Dermis blood vessel endothelial cell (primary cell): ENCODE results near the gene WASHC2A. TPM values are rescaled to one million over a fixed set of nuclear protein-coding genes. Genes with fewer than 3 reads are reported as not detected.
"Not testable (repeated sequence)": the region's sequence is repeated elsewhere in the genome, so short reads cannot be mapped to it uniquely, and the experiment has no call there.

Source experiments
- DNase-seq: peaks from one replicate; pipeline ENCODE4 v3.0.0; 2010
- total RNA-seq: library from RNA; depleted of rRNA; stranded (reverse); fragments of >200 nt; gene quantifications from 2 replicates; pipeline ENCODE4 v1.2.3, GENCODE V29; 2014

WASHC2A gene, protein sequence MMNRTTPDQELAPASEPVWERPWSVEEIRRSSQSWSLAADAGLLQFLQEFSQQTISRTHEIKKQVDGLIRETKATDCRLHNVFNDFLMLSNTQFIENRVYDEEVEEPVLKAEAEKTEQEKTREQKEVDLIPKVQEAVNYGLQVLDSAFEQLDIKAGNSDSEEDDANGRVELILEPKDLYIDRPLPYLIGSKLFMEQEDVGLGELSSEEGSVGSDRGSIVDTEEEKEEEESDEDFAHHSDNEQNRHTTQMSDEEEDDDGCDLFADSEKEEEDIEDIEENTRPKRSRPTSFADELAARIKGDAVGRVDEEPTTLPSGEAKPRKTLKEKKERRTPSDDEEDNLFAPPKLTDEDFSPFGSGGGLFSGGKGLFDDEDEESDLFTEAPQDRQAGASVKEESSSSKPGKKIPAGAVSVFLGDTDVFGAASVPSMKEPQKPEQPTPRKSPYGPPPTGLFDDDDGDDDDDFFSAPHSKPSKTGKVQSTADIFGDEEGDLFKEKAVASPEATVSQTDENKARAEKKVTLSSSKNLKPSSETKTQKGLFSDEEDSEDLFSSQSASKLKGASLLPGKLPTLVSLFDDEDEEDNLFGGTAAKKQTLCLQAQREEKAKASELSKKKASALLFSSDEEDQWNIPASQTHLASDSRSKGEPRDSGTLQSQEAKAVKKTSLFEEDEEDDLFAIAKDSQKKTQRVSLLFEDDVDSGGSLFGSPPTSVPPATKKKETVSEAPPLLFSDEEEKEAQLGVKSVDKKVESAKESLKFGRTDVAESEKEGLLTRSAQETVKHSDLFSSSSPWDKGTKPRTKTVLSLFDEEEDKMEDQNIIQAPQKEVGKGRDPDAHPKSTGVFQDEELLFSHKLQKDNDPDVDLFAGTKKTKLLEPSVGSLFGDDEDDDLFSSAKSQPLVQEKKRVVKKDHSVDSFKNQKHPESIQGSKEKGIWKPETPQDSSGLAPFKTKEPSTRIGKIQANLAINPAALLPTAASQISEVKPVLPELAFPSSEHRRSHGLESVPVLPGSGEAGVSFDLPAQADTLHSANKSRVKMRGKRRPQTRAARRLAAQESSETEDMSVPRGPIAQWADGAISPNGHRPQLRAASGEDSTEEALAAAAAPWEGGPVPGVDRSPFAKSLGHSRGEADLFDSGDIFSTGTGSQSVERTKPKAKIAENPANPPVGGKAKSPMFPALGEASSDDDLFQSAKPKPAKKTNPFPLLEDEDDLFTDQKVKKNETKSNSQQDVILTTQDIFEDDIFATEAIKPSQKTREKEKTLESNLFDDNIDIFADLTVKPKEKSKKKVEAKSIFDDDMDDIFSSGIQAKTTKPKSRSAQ (N-terminal part only)
- total RNA-seq = 45.3 and 61.3 TPM in 2 replicates

DNA sequence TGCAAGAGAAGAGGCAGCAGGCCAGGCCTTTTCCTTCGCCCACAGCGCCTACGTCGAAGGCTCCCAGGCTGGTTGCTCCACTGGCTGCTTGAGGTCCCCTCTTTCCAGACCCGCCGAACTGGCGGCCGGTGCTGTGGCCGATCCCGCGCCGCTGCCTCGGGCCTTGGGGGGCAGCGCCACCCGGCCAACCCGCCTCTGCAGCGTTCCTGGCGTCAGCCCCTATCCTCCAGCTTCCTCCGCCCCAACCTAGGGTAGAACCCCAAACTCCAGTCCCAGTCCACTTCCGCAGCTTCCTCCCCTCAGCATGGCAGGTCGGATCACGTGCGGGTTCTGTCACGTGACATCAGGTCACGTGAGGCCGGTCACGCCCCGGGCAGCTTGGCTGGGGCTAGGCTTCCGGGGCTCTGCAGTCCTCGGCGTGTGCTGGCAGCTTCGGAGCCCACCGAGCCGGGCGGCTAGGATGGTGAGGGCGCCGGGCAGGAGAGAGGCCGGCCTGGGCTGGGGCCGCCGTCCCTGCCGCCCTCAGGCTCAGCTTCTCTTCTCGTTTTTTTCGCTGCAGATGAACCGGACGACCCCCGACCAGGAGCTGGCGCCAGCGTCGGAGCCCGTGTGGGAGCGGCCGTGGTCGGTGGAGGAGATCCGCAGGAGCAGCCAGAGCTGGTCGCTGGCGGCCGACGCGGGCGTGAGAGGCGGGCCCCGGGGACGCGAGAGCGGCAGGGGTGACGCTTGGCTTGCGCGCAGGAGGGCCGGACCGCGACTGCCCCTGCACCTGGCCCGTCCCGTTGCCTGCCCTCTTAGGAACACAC lies at the start of gene WASHC2A:
Gene WASHC2A (plus strand): TSS at position 409 of the 806 bp plus-strand sequence. CDS start 52 bp downstream, at position 461.
- peak; percentile 36 for DNase-seq

DNA sequence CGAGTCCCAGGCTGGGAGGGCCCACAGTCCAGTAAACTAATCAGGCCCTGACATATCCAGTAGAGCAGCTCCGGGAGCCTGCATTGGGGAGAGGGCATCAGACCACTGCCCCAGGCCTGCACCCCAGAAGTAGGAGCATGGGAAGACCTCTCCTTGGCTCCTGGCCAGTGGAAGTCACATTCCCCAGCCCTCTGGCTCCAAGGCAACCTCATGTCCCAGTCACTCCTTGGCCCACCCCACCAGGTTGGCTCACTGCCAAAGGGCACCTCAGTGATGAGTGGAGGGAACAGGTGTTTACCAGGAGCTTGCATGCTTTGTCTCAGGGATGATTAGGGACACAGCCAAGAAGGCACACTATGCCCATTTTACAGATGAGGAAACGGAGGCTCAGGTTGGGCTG lies 48.5 kb upstream of the WASHC2A start:
- DNase-seq = not testable (repeated sequence)

DNA sequence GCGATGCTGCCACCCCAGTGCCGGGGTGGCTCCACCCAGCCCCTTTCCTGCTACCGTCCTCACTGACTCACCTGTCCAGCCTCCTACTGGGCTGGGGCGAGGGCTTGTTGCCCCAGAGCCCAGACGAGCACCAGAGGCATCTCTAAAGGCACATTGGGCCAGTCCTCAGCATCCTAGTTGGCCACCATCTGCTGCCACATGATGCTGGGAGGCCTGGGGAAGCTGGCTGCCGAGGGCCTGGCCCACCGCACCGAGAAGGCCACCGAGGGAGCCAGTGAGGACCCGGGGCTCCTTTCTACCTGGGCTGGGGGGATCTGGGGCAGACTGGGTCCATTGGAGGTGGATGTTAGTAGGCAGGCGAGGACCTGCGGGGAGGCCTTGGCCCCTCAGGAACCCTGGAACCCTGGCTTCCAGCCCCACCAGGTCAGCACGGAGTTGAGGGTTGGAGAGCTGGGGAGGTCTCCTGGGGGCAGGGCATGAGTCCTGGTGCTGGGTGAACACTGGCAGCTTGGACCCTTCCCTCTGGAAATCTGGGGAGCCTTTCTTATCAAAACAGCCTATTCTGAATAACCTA lies 47.2 kb upstream of the WASHC2A start:
- DNase-seq = not testable (repeated sequence)

DNA sequence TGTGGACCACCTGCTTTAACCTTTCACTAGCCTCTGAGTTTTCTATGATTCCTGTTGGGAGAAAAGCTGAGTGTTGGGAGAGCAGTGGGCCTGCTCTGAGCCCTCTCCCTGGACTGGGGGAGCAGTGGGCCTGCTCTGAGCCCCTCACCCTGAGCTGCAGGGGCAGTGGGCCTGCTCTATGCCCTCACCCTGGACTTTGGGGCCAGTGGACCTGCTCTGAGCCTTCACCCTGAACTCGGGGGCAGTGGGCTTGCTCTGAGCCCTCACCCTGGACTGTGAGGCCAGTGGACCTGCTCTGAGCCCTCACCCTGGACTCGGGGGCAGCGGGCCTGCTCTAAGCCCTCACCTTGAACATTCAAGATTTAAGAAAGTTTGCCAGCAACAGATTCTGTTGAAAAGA lies 46.1 kb upstream of the WASHC2A start:
- no peak for DNase-seq

DNA sequence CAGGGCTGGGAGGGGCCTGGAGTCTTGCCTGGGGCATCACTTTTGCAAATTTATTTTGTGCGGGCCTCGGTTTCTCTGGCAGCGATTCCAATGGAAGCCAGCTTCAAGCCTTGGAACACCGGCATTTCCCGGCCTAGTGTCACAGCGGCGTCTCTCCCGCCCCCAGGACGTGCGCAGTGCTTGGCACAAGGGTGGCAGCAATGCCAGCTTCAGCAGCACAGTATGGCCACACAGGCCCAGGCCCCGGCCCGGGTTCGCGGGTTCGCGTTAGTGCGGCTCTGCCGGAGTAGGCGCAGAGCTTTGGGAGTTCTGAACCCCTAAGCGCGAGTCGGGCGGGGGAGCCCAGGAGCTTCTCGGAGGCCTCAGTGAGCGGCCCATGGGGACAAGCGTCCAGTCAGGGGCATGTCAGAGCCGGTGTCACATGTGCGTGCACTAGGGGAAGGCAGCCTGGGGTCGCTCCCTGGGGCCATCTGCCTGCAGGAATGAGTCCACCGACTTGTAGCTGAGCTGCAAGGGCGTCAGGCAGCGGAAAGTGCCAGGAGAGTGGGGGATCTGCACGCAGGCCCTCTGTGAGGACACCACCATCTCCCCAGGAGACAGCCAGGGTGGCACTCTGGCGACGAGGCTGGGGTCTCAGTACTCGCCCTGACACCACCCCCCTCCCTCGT lies 42.9 kb upstream of the WASHC2A start:
- not testable (repeated sequence) for DNase-seq

DNA sequence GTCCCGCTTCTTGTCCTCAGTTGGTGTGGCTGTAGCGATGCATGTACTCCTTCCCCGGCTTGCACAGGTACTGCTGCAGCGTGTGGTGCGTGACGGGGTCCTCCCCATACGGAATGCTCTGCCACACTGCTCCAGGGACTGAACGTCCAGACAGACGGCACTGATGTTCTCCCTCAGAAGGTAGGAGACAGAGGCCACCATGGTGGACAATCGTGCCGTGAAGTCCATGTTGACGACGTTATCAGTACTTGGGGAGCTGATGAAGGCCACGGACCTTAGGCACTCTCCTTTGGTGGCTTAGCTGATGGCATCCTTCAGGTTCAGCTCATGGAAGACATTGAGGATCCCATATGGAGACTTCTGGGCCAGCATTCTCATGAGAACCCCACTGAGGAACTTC lies 42.1 kb upstream of the WASHC2A start:
- DNase-seq = no peak

DNA sequence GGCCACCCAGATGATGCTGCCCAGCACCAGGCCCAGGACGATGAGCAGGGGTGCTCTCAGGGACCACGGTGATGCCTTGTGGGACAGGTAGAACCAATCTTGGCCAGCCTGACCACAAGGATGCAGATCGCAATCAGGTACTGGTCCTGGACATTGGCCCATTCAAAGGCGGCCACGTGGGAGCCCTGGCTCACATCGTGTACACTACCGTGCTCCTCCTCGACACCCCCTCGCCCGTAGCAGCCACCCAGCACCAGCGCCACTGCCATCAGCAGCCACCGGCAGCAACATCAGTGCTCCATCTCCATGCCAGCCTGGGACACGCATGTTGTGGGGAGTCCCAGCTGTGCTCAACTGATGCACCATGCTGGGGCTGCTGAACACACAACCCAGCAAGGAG lies 40.6 kb upstream of the WASHC2A start:
- no peak for DNase-seq

DNA sequence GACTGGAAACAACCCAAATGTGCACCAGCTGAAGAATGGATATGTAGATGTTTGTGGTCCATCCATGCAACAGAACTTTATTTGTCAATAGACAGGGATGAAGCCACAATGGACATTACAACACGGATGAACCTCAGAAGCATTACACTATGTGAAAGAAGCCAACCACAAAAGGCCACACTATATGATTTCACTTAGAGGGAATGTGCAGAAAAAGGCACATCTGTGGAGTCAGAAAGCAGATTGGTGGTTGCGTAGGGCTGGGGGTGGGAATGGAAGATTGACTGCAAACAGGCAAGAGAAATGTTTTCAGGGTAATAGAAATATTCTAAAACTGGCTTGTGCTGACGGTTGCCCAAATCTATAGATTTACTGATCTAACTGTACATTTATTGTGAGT lies 34.3 kb upstream of the WASHC2A start:
- DNase-seq = no peak

DNA sequence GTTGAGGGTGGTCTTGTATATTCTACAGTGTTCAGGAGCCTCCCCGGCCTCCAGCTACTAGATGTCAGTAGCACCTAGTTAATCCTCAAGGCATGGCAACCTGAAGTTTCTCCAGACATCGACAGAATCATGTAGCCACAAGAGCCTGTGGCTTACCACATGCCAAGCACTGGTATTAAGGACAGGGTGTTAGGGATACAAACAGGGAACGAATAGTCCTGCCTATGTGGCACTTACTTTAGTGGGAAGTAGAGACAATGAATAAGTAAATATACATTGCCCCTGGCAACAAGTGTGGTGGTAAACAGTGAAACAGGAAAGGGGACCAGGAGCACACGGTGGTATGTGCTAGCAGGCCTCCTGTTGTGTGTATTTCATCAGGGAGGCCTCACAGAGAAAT lies 32.4 kb upstream of the WASHC2A start:
- DNase-seq = peak; percentile 41

DNA sequence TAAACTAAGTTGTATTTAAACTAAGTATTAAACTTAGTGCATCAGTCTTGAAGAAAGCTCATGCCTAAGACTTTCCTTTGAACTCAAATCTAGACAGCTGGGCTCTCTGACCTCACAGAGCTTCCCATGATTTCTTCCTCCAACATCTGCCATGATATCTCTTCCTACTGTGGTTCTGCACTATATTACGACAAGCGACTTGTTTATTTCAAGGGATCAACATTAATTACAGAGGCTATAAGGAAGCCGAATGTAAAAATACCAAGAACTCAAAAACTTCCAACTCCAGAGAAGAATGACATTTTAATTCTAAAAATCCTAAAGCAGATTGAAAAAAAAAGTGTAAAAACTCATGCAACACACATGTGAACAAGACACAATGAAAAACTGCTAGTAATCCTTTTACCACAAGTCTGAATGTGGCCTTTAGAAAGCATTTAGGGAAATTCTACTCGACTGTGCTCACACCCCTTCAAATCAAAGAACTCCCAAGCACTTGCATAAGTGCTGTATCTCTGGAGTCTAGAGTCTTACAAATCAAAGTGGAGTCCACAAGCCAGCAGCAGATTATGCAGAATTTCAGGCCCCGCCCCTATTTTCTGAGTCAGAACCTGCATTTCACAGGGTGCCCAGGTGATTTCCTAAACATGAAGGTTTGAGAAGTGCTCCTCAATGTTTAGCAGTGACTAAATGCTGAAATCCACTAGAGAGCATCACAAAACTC lies 22.7 kb upstream of the WASHC2A start:
- no peak for DNase-seq

DNA sequence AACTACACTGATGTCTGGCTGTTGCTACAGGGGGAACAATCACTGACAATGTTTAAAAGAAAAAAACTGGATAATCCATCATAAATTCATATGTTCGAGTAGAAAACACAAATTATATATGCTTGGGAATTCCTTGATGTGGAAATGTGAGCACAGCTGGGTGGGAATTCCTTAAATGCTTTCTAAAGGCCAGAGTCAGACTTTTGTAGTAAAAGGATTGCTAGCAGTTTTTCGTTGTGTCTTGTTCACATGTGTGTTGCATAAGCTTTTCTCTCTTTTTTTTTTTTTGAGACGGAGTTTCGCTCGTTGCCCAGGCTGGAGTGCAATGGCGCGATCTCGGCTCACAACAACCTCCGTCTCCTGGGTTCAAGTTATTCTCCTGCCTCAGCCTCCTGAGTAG lies 21.3 kb upstream of the WASHC2A start:
- DNase-seq = not testable (repeated sequence)

DNA sequence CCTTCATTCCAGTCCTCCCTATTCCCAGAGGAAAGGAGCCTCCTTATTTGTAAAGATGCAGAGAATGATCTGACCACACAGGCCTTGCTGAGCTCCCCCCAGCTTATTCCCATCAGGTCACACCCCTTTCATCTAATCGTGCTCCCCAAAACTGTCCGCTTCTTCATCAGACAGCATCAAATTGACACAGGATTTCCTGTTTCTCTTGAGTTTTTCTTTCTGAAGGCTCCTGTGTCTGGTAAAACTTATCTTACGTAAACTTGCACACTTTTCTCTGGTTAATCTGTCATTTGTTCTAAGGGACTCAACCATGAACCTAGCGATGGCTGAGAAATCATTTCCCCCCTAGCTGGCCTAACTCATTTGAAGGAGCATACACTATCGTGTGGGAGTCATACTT lies 20.2 kb upstream of the WASHC2A start:
- DNase-seq = not testable (repeated sequence)

DNA sequence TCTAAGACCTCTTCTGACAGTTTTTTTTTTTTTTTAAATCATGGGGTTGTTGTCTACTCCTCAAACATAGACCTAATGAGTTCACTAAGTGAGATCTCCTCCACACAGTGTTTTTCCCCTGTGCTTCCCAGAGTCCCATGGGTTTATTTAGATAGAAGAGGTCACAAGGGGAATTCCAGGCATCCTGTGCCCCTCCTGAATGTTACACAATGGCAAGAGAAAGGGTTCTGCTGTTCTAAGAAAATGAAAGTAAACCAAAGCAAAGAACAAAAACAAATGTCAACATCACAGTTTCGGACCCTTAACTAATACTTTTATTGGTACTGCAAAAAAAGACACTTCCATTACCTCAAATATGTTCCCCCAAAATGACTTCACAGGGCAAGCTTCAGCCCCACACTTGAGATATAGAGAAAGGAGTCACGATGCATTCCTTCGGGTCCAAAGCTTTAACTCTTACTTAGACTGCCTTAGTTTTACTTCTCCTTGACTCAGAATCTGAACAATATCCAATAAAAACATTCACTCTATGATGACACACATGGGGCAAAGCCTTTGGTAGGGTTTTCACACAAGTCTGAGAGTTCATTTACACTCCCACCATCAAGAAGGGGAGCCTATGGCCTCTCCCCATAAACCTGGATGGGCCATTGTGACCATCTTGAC lies 15.6 kb upstream of the WASHC2A start:
- DNase-seq = peak; percentile 36

DNA sequence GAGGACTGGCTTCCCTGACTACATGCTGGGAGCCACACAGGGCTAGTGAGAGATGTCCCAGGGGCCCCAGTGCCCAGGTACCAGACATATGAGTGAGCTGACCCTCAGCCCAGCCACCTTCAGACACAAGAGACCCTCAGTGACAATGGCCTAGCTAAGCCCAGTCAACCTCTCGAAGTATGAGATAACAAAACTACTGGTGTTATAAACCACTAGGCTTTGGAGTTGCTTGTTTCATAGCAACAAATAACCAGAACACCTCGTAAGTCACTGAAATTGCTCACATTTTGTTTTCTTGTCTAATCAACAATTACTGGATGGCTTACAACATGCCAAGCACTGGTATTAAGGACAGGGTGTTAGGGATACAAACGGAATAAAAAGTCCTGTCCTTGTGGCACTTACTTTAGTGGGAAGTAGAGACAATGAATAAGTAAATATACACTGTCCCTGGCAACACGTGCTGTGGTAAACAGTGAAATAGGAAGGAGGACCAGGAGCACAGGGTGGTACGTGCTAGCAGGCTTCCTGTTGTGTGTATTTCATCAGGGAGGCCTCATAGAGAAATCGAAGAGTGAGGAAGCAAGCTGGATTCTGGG lies 14.9 kb upstream of the WASHC2A start:
- DNase-seq = not testable (repeated sequence)

DNA sequence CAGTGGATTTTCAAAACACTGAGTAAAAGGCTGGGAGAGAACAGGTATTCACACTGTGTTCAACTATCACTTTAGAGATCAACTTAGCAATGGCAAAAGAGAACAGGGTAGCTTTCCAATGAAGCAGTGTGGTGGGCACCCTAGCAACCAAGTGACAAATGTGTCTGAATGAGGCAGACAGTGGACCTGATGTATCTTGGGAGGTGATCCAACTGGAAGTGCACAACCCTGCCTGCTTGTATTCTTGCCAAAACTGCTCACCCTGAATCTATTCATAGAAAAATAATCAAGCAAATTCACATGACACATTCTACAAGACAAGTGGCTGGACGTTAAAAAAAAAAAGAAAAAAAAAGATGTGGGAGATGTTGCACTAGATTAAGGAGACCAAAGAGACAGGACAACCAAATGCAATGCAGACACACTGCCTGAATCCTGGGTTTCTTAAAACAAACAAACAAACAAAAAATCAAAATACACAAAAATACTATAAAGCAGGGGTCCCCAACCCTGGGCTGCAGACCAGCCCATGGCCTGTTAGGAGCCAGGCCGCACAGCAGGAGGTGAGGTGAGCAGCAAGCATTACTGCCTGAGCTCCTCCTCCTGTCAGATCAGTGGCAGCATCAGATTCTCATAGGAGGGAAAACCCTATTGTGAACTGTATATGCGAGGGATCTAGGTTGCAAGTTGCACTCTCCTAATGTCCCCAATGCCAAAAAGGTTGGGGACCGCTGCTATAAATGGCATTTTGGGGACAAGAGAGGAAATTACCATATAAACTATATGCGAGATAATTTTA lies 12.1 kb upstream of the WASHC2A start:
- DNase-seq = not testable (repeated sequence)

DNA sequence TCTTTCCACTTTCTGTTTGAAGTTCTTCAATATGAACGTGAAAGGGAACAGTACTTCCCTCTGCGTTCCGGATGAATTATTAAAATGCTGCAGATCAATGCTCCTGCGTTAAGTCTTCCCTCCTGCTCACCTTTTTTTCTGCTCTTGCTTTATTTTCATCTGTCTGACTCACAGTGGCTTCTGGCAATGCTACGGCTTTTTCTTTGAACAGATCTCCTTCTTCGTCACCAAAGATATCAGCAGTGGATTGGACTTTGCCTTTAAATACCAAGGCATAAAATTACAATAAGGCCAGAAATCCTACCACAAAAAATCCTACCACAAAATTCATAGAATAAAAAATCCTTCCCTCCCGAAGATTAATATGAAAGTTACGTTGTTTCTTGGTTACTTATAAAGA lies 11.1 kb upstream of the WASHC2A start:
- DNase-seq = not testable (repeated sequence)

DNA sequence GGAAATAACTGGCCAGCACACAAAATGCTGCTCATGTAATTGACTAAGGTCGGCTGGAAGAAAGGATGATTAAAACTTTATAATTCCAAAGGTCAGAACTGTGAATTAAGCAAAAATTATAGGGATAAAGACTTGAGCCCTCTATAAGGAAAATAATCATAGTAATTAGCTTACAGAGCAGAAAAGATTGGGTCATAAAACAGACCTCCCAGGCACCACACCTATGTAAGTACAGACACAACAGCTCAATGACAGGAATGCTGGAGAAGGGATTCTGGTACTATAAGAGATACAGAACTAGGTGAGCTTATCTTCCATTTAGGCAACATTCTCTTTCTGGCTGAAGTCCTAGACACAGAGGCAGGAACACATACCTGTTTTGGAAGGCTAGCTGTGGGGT lies 9.0 kb upstream of the WASHC2A start:
- DNase-seq = not testable (repeated sequence)

DNA sequence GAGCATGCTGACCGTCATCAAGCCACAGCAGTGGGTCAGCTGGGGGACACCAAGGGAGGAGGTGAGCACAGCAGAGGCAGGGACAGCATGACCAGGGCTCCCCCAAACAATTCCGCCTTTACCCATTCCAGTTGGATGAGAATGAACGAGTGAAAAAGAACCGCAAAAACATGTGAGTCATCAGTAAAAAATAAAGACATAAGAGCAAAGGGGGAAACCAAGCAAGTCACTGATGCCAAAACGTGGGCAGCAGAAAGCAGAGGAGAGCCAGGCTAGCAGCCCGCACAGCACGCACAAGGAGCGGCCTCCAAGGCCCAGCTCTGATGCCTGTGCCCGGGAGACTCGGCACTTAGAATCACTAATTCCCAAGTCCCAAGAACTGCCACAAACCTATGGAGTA lies 7.8 kb upstream of the WASHC2A start:
- not testable (repeated sequence) for DNase-seq
